Thyroid gland (tissue), 4 donors: ENCODE measurements around the gene PRDM9. TPM values are rescaled to one million over a fixed set of nuclear protein-coding genes. Genes with fewer than 3 reads are reported as not detected.
"Not testable (repeated sequence)": the region's sequence is repeated elsewhere in the genome, so short reads cannot be mapped to it uniquely, and the experiment has no call there.

Source experiments
- DNase-seq, 2 donors: peaks; one replicate each; pipeline ENCODE4 v3.0.0-alpha.2; 2019
- H3K27ac ChIP-seq, 3 donors: fragments of 200-600 bp; sonication (generic); 1 replicate in 2 of 3; 2 replicates in 1 of 3; pipeline ENCODE4 v1.5.1; 2016 to 2019; ENCODE audit warnings: mild to moderate bottlenecking in 1 of 3, moderate library complexity in 1 of 3
- H3K27me3 ChIP-seq: fragments of 200-600 bp; sonication (generic); one replicate; pipeline ENCODE4 v1.5.1; 2019
- H3K36me3 ChIP-seq, 2 donors: fragments of 200-600 bp; sonication (generic); one replicate each; pipeline ENCODE4 v1.5.1; 2016 to 2019
- H3K4me1 ChIP-seq, 2 donors: fragments of 200-600 bp; sonication (generic); one replicate each; pipeline ENCODE4 v1.5.1; 2017 to 2019
- H3K4me3 ChIP-seq, 3 donors: fragments of 200-600 bp; sonication (generic); replicated peaks in 1 of 3; 1 replicate in 2 of 3; 2 replicates in 1 of 3; pipeline ENCODE4 v1.5.1; 2016; ENCODE audit warnings: mild to moderate bottlenecking in 1 of 3
- H3K9me3 ChIP-seq: fragments of 200-600 bp; sonication (generic); one replicate; pipeline ENCODE4 v1.5.1; 2017
- CTCF ChIP-seq, 6 experiments: fragments of 200-600 bp in 3 of 6; fragments of 450-650 bp in 3 of 6; sonication (generic) in 3 of 6; IDR thresholded peaks; one replicate each; pipeline ENCODE4 v1.5.1; 2016 to 2019; ENCODE audit warnings: antibody characterized with exemption in 6 of 6, mild to moderate bottlenecking in 2 of 6, inconsistent platforms in 1 of 6, moderate library complexity in 1 of 6
- POLR2A ChIP-seq, 2 donors: fragments of 450-650 bp; IDR thresholded peaks; one replicate each; pipeline ENCODE4 v1.6.1; 2017; ENCODE audit warnings: antibody characterized with exemption in 2 of 2, mild to moderate bottlenecking in 2 of 2, moderate library complexity in 1 of 2
- WGBS, 2 donors: methylation state at CpG; one replicate each; pipeline ENCODE4 v1.1.5; 2017; 5-methylcytosine and 5-hydroxymethylcytosine counted together
- intact Hi-C: fragments of 100-400 bp; cut with DNase I; formaldehyde crosslinking; loops from one replicate; pipeline ENCODE4 v1.15.1; 2023
- total RNA-seq, 4 donors: library from RNA; depleted of rRNA; stranded (reverse); fragments of >200 nt; gene quantifications; one replicate each; pipeline ENCODE4 v1.2.3, GENCODE V29; 2016

PRDM9 gene
- total RNA-seq, 4 donors from 2014 or later, result not detected

DNA sequence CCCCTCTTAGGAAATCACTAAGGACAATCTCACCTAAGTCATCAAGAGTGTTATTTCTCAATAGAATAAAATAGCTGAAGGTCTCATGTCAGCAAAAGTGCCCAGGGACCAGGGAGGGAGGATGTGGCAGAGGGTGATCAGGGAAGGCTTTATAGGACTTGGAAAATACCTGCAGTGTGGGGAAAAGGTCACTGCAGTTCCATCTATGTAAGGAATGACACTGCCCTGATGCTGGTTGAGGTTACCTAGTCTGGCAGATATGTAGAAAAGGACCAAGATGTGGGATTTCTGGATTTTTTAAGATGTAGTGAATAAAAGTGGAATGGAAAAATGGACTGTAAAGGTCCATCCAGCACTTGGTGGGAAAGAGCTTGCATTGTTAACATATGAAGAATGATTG, 18.3 kb downstream of the PRDM9 start:
- Histone ChIP-seq H3K4me3 (no peak overlapping the region), H3K27ac (no peak overlapping the region), H3K4me1 (no peaks in the 10 kb centered on the region), H3K27me3 (no peaks in the 10 kb centered on the region), H3K9me3 (no peaks in the 10 kb centered on the region), H3K36me3 (no peaks in the 10 kb centered on the region)
- DNase-seq, result no peak
- intact Hi-C loops, result no loop called here
- TF ChIP-seq POLR2A (IDR thresholded peaks at IDR 0.05), result no peak

DNA sequence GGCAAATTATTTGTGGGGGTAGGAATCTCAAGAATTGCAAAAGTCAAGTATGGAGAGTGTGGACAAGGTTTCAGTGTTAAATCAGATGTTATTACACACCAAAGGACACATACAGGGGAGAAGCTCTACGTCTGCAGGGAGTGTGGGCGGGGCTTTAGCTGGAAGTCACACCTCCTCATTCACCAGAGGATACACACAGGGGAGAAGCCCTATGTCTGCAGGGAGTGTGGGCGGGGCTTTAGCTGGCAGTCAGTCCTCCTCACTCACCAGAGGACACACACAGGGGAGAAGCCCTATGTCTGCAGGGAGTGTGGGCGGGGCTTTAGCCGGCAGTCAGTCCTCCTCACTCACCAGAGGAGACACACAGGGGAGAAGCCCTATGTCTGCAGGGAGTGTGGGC, 19.2 kb downstream of the PRDM9 start:
- H3K27me3 ChIP-seq, H3K27ac ChIP-seq, H3K36me3 ChIP-seq, H3K4me1 ChIP-seq, H3K4me3 ChIP-seq, intact Hi-C loops, H3K9me3 ChIP-seq, DNase-seq: not testable (repeated sequence)
- 77 to 87% methylated on average over 3 to 5 of the region's 5 CpGs for WGBS, 2 donors

GRCh38 chr5:23527216-23527920, 20.0 kb downstream of the PRDM9 start:
- H3K9me3 ChIP-seq, H3K36me3 ChIP-seq, H3K4me1 ChIP-seq, H3K27me3 ChIP-seq, H3K27ac ChIP-seq, DNase-seq, H3K4me3 ChIP-seq, intact Hi-C loops: not testable (repeated sequence)
- 89 to 96% methylated on average over 15 of the region's 15 CpGs for WGBS, 2 donors

GRCh38 chr5:23528677-23529076, 21.3 kb downstream of the PRDM9 start:
- intact Hi-C loops, result no loop called here
- no peaks in the 10 kb centered on the region for H3K4me1 ChIP-seq
- no peaks in the 10 kb centered on the region for H3K9me3 ChIP-seq
- no peak for DNase-seq
- H3K36me3 ChIP-seq, result no peaks in the 10 kb centered on the region
- H3K27me3 ChIP-seq, result no peaks in the 10 kb centered on the region
- H3K27ac ChIP-seq, result no peak overlapping the region
- TF ChIP-seq CTCF (IDR thresholded peaks at IDR 0.05) (no peak), POLR2A (IDR thresholded peaks at IDR 0.05) (no peak)
- 46 to 68% methylated on average over 4 of the region's 4 CpGs for WGBS, 2 donors
- no peak overlapping the region for H3K4me3 ChIP-seq

GRCh38 chr5:23530571-23530970, 23.2 kb downstream of the PRDM9 start:
- Histone ChIP-seq H3K36me3 (no peaks in the 10 kb centered on the region), H3K27me3 (no peaks in the 10 kb centered on the region), H3K27ac (no peak overlapping the region), H3K9me3 (no peaks in the 10 kb centered on the region), H3K4me3 (no peak overlapping the region), H3K4me1 (no peaks in the 10 kb centered on the region)
- DNase-seq, result no peak
- TF ChIP-seq CTCF (IDR thresholded peaks at IDR 0.05) (no peak), POLR2A (IDR thresholded peaks at IDR 0.05) (no peak)
- intact Hi-C loops, result no loop called here

DNA sequence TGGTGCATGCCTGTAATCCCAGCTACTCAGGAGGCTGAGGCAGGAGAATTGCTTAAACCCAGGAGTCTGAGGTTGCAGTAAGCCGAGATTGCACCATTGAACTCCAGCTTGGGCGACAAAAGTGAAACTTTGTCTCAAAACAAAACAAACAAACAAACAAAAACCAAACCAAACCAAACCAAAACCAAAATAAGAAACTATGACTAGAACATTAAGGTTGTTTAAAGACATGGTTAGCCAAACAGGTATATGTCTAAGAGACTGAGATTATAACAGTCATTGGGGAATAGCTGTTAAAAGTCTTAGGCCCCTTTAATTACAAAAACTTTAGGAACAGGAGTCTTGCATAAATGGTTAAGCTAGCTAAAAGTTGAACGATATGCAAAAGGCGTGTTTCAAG, 63.6 kb downstream of the PRDM9 start:
- H3K4me1 ChIP-seq, result no peaks in the 10 kb centered on the region
- WGBS, 2 donors, result 78 to 80% methylated on average over 4 of the region's 4 CpGs
- no peaks in the 10 kb centered on the region for H3K9me3 ChIP-seq
- no peak for DNase-seq
- H3K36me3 ChIP-seq, result no peaks in the 10 kb centered on the region
- no peaks in the 10 kb centered on the region for H3K27me3 ChIP-seq
- no peak for TF ChIP-seq POLR2A (IDR thresholded peaks at IDR 0.05)
- no peak for TF ChIP-seq CTCF (IDR thresholded peaks at IDR 0.05)
- H3K27ac ChIP-seq, result no peak overlapping the region
- no peak overlapping the region for H3K4me3 ChIP-seq
- intact Hi-C loops, result no loop called here
